ENCODE measurements around the gene LCE2D.
"Not testable (repeated sequence)": the region's sequence is repeated elsewhere in the genome, so short reads cannot be mapped to it uniquely, and the experiment has no call there.

Gene LCE2D

GRCh38 chr1:152658649-152659048 lies 4.5 kb upstream of the LCE2D start:
- DNase-seq (ENCODE audit: extremely low read depth, low read depth), result no peak
- TF ChIP-seq CTCF (IDR thresholded peaks at IDR 0.05; ENCODE audit: low read depth, low read length), result no peak

GRCh38 chr1:152666171-152666570 lies 3.0 kb downstream of the LCE2D start:
- not testable (repeated sequence) for DNase-seq (ENCODE audit: extremely low read depth, low read depth)

- no peak for TF ChIP-seq CTCF (IDR thresholded peaks at IDR 0.05; ENCODE audit: low read depth, low read length)
- no peak for DNase-seq (ENCODE audit: extremely low read depth, low read depth)
These were observed 4.5 kb downstream of the LCE2D start for GRCh38 chr1:152667648-152668047.

GRCh38 chr1:152673016-152673415 lies 9.8 kb downstream of the LCE2D start:
- no peak for TF ChIP-seq CTCF (IDR thresholded peaks at IDR 0.05; ENCODE audit: low read depth, low read length)
- DNase-seq (ENCODE audit: extremely low read depth, low read depth), result no peak

- DNase-seq (ENCODE audit: extremely low read depth, low read depth), result not testable (repeated sequence)
These were observed 11.8 kb downstream of the LCE2D start, which contains the start of gene LCE2C for GRCh38 chr1:152674983-152675382. Gene LCE2C (plus strand): TSS chr1:152675279. CDS start chr1:152676016, 737 bp downstream.

GRCh38 chr1:152679459-152679858 lies 16.3 kb downstream of the LCE2D start:
- no peak for DNase-seq (ENCODE audit: extremely low read depth, low read depth)
- no peak for TF ChIP-seq CTCF (IDR thresholded peaks at IDR 0.05; ENCODE audit: low read depth, low read length)

- TF ChIP-seq CTCF (IDR thresholded peaks at IDR 0.05; ENCODE audit: low read depth, low read length), result no peak
- DNase-seq (ENCODE audit: extremely low read depth, low read depth), result no peak
These were observed 18.4 kb downstream of the LCE2D start for GRCh38 chr1:152681616-152682015.

- DNase-seq (ENCODE audit: extremely low read depth, low read depth), result no peak
- no peak for TF ChIP-seq CTCF (IDR thresholded peaks at IDR 0.05; ENCODE audit: low read depth, low read length)
These were observed 20.7 kb downstream of the LCE2D start for GRCh38 chr1:152683846-152684245.

- not testable (repeated sequence) for DNase-seq (ENCODE audit: extremely low read depth, low read depth)
These were observed 22.6 kb downstream of the LCE2D start, which contains the start of gene LCE2B for GRCh38 chr1:152685823-152686222. Gene LCE2B (plus strand): TSS chr1:152686123. CDS start chr1:152686844, 721 bp downstream.
